Endodermal cell (in vitro differentiated cells): ENCODE data around the gene WNT2. TPM values are rescaled to one million over a fixed set of nuclear protein-coding genes. Genes with fewer than 3 reads are reported as not detected.
"Not testable (repeated sequence)": the region's sequence is repeated elsewhere in the genome, so short reads cannot be mapped to it uniquely, and the experiment has no call there.

ENCODE experiments used
- DNase-seq: peaks from one replicate; pipeline ENCODE4 v3.0.0-alpha.2; 2017
- H3K27ac ChIP-seq: 2 replicates; pipeline ENCODE4 v1.5.1; 2013; ENCODE audit warnings: mild to moderate bottlenecking, low read depth, low read length, moderate library complexity
- H3K27me3 ChIP-seq: 2 replicates; pipeline ENCODE4 v1.6.1; 2013; ENCODE audit warnings: mild to moderate bottlenecking, low read length, moderate library complexity; ENCODE audit not compliant: insufficient read depth, control insufficient read depth, poor library complexity, severe bottlenecking
- H3K36me3 ChIP-seq: 2 replicates; pipeline ENCODE4 v1.7.0; 2013; ENCODE audit warnings: mild to moderate bottlenecking, low read length, moderate library complexity; ENCODE audit not compliant: control insufficient read depth, insufficient read depth
- H3K4me1 ChIP-seq: one replicate; pipeline ENCODE4 v1.7.0; 2013; ENCODE audit warnings: low read length; ENCODE audit not compliant: control insufficient read depth, insufficient read depth
- H3K4me3 ChIP-seq: 2 replicates; pipeline ENCODE4 v1.5.1; 2013; ENCODE audit warnings: mild to moderate bottlenecking, low read length, moderate library complexity
- H3K9ac ChIP-seq: 2 replicates; pipeline ENCODE4 v1.6.1; 2013; ENCODE audit warnings: mild to moderate bottlenecking, low read length, moderate library complexity; ENCODE audit not compliant: poor library complexity, severe bottlenecking; ENCODE audit errors: extremely low read depth
- H3K9me3 ChIP-seq: 2 replicates; pipeline ENCODE4 v1.6.1; 2013; ENCODE audit warnings: mild to moderate bottlenecking, low read length, moderate library complexity; ENCODE audit not compliant: control insufficient read depth
- H3K27ac Mint-ChIP-seq: 2 replicates; pipeline ENCODE4 v1.8.0; 2020; ENCODE audit warnings: mixed read lengths
- H3K27me3 Mint-ChIP-seq: 2 replicates; pipeline ENCODE4 v1.8.0; 2021; ENCODE audit warnings: mild to moderate bottlenecking, mixed read lengths; ENCODE audit not compliant: insufficient read depth
- H3K36me3 Mint-ChIP-seq: 2 replicates; pipeline ENCODE4 v1.8.0; 2020; ENCODE audit warnings: low read depth, mixed read lengths
- H3K4me1 Mint-ChIP-seq: 2 replicates; pipeline ENCODE4 v1.8.0; 2020; ENCODE audit warnings: mixed read lengths
- H3K4me3 Mint-ChIP-seq: 2 replicates; pipeline ENCODE4 v1.8.0; 2020; ENCODE audit warnings: mild to moderate bottlenecking, moderate library complexity, mixed read lengths
- H3K9me3 Mint-ChIP-seq: 2 replicates; pipeline ENCODE4 v1.8.0; 2020; ENCODE audit warnings: mild to moderate bottlenecking, mixed read lengths
- CTCF ChIP-seq: fragments of 200-600 bp; sonication (generic); conservative IDR thresholded peaks from 2 replicates; pipeline ENCODE4 v1.5.0; 2021; ENCODE audit warnings: antibody characterized with exemption, mild to moderate bottlenecking
- WGBS, 2 experiments: methylation state at CpG; one replicate each; pipeline versions ENCODE4 v1.1.5 to v1.1.7; 2013; ENCODE audit warnings: missing lambda C conversion rate in 2 of 2, mixed read lengths in 1 of 2; ENCODE audit not compliant: insufficient coverage in 1 of 2, insufficient read length in 1 of 2; 5-methylcytosine and 5-hydroxymethylcytosine counted together
- total RNA-seq, 2 donors: library from RNA; stranded (reverse); fragmentation: NEBNext Ultra II Directional in 1 of 2; extraction: Animal tissue kit (Norgen Biotek cat#: 25700) in 1 of 2; gene quantifications; 2 replicates in 1 of 2; 3 replicates in 1 of 2; pipeline ENCODE4 v1.2.1, GENCODE V29; 2021

Gene WNT2
- total RNA-seq, 2 donors from 2014 or later: not detected

GRCh38 chr7:117302396-117302795 is 20.5 kb downstream of the WNT2 start:
- Mint-ChIP-seq H3K4me3 (no peak overlapping the region), H3K27me3 (peaks cover 7% of the 10 kb centered on the region), H3K27ac (no peak overlapping the region), H3K36me3 (no peaks in the 10 kb centered on the region), H3K9me3 (peaks cover 2% of the 10 kb centered on the region), H3K4me1 (peaks cover 3% of the 10 kb centered on the region)
- no peak overlapping the region for H3K27ac ChIP-seq
- H3K27me3 ChIP-seq: no peaks in the 10 kb centered on the region
- no peaks in the 10 kb centered on the region for H3K4me1 ChIP-seq
- H3K4me3 ChIP-seq: no peak overlapping the region
- H3K9me3 ChIP-seq: no peaks in the 10 kb centered on the region
- no peak for TF ChIP-seq CTCF
- H3K9ac ChIP-seq: no peak overlapping the region
- DNase-seq: no peak
- no peaks in the 10 kb centered on the region for H3K36me3 ChIP-seq
- WGBS, 2 experiments: 95% methylated on average over 4 of the region's 4 CpGs

DNA sequence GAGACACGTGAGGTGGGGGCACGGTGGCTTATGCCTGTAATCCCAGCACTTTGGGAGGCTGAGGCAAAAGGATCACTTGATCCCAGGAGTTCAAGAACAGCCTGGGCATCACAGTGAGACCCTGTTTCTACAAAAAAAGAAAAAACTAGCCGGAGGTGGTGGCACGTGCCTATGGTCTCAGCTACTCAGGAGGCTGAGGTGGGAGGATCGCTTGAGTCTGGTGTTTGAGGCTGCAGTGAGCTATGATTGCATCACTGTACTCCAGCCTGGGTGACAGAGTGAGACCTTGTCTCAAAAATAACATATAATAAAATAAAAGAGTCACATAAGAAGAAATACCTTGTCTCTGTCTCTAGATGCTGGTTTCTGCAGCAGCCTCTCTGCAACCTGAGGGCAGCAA is 22.4 kb downstream of the WNT2 start:
- H3K4me3 Mint-ChIP-seq, H3K9ac ChIP-seq, H3K36me3 Mint-ChIP-seq, H3K27me3 ChIP-seq, H3K27ac ChIP-seq, H3K4me1 Mint-ChIP-seq, H3K4me1 ChIP-seq, H3K4me3 ChIP-seq, H3K27ac Mint-ChIP-seq, H3K9me3 ChIP-seq, DNase-seq, H3K9me3 Mint-ChIP-seq, H3K36me3 ChIP-seq: not testable (repeated sequence)
- H3K27me3 Mint-ChIP-seq: peaks cover 10% of the 10 kb centered on the region
- 93 to 100% methylated on average over 5 of the region's 5 CpGs for WGBS, 2 experiments

GRCh38 chr7:117297606-117298005 is 25.3 kb downstream of the WNT2 start:
- WGBS, 2 experiments: 95 to 99% methylated on average over 8 to 12 of the region's 12 CpGs
- Mint-ChIP-seq H3K4me3 (no peak overlapping the region), H3K27me3 (peaks cover 6% of the 10 kb centered on the region)

More at GRCh38 chr7:117297606-117298005, 25.3 kb downstream of the WNT2 start:
- no peaks in the 10 kb centered on the region for H3K9me3 Mint-ChIP-seq
- no peaks in the 10 kb centered on the region for H3K36me3 Mint-ChIP-seq
- Histone ChIP-seq H3K36me3 (no peaks in the 10 kb centered on the region), H3K27me3 (no peaks in the 10 kb centered on the region), H3K4me1 (no peaks in the 10 kb centered on the region), H3K27ac (no peak overlapping the region), H3K9ac (no peak overlapping the region), H3K4me3 (no peak overlapping the region), H3K9me3 (no peaks in the 10 kb centered on the region)
- DNase-seq: no peak
- no peak overlapping the region for H3K27ac Mint-ChIP-seq
- TF ChIP-seq CTCF: no peak
- no peaks in the 10 kb centered on the region for H3K4me1 Mint-ChIP-seq
